IPS-11a (cell line): ENCODE measurements around the gene SDK2.

Source experiments
- H3K4me3 ChIP-seq: one replicate; pipeline ENCODE4 v1.5.1; 2013; ENCODE audit warnings: low read depth, low read length, control low read depth

SDK2 gene

DNA sequence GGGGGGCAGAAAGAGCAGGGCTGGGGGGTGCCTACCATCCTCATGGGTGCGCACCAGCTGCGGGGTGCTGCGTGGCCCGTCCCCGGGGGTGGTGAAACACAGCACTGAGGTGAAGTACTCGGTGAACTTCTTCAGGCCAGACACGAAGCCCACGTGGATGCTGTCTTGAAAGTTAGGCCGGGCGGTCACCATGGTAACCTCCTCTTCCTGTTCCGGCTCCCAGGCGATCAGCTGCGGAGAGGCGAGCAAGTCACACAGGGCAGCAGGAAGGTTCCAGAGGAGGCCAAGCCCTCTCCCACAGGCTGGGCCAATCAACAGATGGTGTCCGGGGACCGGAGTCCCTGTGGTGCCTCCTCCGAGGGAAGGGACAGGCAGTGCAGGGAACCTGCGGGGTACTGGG, 242.3 kb downstream of the SDK2 start:
- no peak overlapping the region for H3K4me3 ChIP-seq

DNA sequence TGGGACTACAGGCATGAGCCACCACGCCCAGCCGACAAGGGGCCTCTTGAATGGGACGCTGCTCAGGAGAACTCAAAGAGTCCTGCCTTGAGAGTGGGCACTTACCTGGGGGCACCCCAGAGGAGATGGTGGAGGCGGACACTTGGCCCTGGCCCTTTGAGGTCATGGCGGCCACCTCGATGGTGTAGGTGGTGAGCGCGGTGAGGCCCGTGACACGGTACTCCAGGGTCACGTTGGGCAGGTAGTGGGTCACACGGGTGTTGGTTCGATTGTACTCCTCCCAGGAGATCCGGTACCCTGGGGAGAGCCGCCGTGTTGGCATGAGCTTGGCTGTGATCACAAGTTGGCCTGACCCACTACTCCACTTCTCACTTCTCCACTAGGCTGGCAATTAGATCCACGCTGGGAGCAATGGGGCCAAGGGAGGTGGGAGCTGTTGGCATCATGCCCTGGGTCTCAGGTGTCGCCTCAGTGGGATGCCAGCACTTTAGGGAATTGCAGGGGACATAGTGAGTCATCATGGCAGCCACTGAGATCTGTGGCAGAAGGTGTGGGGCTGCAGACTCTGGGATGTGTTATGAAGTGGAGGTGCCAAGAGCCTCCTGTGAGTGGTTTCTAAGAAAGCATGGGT, 243.2 kb downstream of the SDK2 start:
- H3K4me3 ChIP-seq: no peak overlapping the region

DNA sequence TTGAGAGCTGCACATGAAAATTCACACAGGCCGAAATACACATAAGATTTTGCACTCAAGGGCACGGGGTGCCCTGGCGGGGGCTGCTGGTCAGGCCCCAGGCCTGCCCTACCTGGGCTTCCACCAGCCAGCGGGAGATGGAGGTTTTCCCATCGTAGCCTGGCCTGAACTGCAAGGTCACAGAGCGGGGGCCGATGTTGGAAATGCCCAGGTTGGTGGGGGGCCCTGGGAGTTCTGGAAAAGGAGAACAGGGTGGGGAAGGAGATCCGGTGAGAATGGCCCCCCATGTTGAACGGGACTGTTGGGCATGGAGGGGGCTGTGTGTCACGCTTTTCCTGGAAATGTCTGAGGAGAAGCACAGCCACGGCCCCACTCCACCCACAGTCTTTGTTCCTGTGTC, 245.2 kb downstream of the SDK2 start:
- no peak overlapping the region for H3K4me3 ChIP-seq

DNA sequence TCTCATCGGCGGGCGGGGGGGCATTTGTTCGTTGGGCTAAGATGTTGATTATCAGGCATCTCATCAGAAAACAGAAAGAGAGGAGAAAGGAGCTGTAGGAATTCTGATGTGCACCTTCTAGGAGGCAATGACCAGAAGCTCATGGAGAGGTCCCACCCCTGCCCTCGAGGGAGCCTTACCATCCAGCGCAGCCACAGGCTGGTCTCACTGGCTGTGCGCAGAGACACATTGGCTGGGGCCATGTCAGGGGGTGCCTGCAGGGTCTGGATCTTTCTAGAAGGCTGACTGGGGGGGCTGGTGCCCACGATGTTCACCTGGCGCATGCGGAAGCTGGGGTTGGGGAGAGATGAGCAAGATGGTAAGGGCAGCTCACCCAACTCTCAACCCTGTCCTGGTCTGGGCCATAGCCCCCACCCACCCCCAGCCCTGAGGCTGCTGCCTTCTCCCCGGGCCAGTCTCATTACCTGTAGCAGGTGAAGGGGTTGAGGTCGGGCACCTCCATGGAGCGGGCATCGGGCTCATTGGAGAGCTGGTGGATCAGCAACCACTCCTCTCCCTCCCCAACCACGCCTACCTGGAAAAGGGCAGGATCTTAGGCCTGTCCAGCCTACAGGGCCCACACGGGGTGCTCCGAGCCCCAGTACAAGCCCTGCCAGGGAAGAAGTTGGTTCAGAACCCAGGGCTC, 246.2 kb downstream of the SDK2 start:
- H3K4me3 ChIP-seq: no peak overlapping the region

DNA sequence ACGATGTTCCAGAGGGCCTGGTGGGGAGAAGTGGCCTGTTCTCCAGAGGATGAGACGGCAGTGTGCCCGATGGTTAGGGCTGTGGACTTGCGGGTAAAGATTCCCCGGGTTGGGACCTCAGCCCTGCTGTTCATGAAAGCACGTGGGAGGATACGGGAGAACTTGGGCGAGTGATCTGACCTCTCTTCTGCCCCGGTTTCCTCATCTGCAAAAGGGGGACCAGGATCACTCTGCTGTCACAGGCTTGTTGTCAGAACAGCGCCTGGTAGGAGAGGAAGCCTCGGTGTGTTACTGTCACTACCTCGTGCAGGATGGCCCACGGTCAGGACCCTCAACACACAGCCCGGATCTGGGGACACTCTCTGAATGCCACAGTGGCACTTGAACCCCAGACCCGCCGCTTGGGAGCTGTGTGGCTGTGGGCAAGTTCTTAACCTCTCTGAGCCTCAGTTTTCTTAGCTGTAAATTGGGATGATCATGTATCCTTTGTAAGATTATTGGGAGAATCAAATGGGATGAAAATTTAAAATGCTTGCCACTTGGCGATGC, 246.9 kb downstream of the SDK2 start:
- no peak overlapping the region for H3K4me3 ChIP-seq

DNA sequence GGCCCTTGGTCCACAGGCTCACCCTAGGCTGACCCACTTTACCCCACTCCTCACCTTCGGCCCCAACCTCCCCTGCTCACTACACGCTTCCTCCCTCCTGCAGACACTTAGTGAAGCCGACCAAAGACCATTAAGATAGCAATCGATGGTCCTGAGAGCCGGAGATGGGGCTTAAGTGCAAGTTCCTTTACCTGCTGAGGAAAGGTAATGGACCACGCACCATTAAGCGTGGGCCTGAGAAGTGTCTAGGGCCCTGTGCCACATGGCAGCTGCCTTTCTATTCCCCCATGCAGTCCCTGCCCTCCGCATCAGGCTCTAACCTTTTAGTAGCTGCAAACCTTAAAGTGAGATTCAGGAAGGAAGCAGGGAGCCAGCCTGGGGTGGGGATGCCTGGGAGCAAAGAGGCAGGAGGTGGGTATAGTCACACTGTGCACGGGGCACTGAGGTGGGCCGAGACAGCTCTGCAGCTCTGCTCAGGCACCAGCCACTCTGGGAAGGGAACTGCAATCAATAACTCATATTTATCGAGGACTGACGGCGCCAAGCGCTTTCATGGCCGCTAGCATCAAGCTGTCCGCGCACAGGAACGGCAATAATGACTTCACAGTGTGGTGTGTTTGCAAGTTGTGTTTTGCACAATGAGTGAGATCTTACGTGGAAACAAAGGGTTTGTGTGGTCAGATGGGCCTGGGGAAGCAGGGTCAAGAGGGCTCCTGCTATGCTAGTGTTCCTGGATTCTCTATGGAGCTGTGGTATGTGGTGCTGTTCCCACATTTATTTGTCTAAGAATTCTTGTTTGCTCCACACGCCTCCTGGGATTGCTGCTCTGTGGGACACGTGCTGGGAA, 247.6 kb downstream of the SDK2 start:
- H3K4me3 ChIP-seq: no peak overlapping the region

DNA sequence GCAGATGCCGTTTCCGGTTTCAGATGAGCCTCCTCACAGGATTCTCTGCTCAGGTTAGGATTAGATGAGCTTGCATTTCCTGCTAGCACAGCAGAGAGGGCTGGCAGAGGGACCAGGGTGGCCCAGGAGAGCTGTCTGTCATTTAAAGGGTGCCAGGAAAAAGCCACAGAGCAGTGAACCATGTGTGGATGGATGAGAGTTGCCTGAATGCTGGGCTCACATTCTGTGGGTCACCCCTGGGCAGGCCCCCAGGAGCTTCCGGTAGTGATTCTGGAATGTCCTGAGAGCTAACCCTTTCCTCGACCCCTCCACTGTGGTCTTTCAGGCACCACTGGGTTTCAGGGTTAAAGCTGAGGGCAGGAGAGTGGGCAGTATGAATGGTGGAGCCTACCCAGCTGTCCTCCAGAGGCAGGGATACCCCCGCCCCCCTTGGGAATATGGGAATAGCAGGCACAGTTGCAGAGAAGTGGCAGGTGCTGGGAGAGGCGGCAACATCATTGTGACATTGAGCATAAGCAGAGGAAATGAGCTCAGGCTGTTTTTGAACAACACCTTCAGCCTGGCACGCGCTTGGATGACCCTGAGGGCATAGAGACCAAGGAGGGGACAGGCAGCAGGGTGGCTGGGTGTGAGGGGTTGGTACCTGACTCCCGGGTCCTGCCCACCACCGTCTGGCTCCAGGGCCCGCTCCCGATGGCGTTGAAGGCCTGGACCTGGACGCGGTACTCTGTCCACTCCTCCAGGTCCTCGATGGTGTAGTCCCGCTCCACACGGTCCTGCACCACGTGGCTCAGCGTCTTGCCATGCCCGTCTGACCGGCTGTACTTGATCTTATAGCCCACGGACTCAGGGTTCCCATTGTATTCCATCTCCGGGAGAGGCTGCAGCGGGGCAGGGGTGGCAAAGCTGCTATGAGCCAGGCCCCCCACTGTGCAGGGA, 249.5 kb downstream of the SDK2 start:
- H3K4me3 ChIP-seq: no peak overlapping the region

DNA sequence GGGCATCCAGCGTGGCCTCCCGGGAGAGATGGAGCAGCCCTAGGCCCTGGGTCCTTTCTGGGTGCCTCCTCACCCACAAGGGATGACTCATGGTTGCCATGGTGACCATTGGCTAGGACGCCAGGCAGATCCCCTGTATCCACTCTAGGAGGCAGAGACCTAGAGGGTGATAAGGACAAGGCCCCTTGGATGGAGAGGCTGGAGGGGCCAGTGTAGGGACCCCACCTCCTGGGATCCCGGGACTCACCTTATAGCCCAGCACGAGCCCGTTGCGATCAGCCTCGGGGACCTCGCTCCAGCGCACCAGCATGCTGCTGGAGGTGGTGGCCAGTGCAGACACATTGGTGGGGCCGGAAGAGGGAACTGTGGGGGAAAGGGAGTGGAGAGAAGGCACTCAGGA, 250.3 kb downstream of the SDK2 start:
- no peak overlapping the region for H3K4me3 ChIP-seq

DNA sequence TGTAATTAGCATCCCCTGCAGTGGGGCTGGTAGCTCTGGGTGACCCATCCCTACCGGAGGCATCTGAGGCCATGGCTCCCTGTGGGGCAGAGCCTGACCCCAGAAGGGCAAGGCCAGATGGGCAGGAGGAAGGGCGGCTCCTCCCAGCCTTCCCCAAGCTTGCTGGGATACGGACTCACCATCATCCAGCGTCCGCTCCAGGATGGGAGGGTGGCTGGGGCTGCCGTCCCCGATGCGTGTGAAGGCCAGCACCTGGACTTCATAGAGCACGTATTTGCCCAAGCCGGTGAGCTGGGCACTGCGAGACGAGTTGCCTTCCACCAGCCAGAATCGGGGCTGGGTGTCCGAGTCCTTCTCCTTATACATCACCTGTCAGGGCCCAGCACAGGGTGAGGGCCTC, 250.9 kb downstream of the SDK2 start:
- H3K4me3 ChIP-seq: no peak overlapping the region

DNA sequence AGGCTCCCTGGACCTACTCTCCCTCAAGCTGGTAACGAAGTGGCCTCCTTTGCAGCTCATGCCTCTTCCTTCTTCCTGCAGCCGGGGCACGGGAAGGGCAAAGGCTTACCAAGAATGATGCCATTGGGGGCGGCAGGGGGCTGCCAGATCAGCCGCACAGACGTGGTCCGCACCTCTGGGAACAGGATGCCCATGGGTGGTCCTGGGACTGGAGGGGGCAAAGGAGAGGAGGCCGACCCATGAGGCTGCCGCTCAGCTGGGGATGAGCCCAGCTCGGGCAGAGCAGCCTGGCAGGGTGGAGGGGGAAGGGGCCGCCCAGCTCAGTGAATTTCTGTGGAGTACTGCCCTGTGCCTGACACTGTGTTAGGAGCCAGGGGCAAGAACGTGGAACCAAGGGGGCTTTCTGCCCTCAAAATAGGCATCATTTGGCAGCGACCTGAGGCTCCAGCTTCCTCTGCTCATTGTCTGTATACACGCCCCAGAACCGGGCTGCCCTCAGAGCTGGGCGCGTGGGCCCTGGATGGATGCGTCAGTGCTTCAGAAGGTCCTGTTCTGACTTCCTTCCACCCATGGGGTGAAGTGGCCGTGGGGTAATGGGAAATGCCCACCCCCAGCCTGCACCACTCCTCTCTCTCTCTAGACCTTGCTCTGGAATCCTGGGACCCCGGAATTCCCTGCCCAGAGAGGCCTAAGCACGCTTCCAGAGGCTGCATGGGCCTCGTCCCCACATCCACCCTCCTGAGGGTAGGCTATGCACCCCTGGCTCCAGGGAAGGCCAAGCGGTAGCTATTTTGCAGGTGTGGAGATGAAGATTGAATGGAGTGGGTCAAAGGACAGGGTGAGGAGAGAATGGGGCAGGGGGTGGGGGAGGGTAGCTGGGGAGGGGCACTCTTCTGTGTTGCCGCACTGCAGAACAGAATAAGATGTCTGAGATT, 252.6 kb downstream of the SDK2 start:
- H3K4me3 ChIP-seq: no peak overlapping the region

DNA sequence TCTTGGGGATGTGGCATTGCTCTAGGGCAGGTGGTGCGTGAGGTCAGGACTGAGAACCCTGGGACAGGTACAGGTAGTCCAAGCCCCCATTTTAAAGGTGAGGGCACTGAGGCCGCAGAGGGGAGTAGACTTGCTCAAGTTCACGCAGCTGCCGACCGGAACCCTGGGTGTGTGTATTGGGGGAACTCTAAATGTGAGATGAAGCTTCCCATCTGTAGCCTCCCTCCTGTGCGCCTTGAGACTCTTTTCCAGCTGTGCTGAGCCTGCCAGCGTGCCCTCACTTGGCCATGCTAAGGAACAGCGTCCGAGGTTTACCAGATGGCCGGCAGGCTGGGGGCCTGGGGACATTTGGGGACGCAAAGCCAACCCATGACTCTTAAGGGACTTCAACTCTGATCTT, 253.4 kb downstream of the SDK2 start:
- no peak overlapping the region for H3K4me3 ChIP-seq

DNA sequence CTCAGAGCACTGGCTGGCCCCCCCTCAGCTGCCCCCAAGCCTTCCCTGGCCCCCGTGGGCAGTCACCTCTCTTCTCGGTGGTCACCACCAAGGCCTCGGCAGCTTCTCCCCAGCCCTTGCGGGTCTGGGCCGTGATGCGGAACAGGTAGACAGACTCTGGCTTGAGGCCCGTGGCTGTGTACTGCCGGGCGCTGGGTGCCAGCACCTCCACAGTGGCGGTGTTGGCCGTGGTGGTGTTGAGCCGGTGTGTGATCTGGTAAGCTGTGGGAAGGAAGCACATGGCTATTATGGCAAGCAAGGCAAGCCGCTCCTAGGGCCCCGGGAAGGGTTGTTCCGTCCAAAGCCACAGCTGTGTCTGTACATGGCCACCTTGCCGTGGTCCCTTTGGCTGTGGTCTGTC, 254.0 kb downstream of the SDK2 start:
- H3K4me3 ChIP-seq: no peak overlapping the region

DNA sequence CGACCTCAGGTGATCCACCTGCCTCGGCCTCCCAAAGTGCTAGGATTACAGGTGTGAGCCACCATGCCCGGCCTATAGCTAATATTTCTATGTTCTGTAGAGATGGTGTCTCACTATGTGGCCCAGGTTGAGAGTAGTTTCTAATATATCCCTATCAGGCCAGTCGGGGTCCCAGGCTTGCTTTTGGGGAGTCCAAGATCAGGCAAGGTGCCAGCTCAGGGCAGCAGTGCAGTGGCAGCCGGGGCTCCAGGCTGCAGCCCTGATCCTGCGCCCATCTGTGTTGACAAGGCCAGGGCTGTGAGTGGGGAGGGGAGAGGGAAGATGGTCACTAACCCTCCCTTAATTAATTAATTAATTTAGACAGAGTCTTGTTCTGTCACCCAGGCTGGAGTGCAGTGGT, 254.8 kb downstream of the SDK2 start:
- no peak overlapping the region for H3K4me3 ChIP-seq

DNA sequence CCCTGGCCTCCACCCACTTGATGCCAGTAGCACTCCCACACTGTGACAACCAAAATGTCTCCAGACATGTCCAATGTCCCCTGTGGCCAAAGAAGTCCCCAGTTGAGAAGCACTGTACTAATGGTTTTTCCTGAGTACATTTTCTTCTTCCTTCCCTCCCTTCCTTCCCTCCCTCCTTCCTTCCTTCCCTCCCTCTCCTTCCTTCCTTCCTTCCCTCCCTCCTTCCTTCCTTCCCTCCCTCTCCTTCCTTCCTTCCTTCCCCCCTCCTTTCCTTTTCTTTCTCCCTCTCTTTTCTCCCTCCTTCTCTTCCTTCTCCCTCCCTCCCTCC, 255.7 kb downstream of the SDK2 start:
- no peak overlapping the region for H3K4me3 ChIP-seq

DNA sequence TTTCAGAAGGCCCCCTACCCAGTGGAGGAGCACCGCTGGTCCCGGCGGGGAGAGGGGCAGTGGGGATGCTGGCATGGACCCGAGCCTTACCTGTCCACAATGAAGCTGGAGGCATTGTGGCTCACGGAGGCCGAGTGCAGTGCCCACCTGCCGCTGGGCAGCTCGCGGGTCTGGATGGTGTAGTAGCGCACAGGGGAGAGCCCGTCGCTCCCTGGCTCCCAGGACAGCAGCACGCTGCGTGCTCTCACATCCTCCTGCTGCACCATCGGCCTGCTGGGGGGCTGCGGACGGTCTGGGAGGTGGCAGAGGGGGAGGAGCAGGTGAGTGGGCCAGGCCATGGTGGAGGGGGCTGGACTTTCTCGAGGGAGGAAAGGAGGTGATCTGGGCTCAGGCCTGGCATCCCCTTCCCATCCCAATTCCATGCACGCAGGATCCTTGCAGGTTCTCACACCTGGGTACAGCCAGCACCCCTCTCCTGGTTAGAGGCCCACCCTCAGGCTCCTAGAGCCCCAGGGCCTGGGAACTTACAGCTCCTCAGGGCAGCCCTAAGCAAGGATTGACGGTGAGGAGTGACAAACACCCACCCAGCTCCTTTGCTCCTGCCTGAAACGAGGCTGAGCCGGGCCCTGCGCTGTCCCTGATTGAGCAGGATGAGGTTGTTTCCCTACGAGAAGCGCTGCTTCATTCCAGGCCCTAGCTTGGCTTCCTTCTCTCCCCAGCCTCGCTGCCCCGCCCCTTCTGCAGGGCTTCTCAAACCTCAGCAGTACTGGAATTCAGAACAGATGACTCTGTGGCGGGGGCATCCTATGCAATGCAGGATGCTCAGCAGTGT, 256.3 kb downstream of the SDK2 start:
- no peak overlapping the region for H3K4me3 ChIP-seq

DNA sequence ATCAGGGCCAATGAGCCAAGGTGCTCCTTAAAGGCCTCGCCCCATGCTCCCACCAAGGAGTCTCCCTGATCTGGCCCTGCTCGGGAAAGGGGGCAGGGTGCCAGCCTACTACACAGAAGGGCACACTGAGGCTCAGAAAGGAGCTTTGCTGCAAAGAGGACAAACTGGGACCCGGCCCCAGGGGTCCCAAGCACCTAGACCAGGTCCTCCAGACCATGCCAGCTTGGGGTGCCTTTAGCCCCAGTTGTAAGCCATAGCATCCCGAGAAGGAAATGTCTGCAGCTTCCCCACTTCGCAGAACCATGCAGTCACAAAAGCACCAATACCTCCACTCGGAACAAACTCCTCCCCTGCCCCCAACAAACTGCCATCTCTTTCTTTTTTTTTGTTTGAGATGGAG, 257.7 kb downstream of the SDK2 start:
- H3K4me3 ChIP-seq: no peak overlapping the region

DNA sequence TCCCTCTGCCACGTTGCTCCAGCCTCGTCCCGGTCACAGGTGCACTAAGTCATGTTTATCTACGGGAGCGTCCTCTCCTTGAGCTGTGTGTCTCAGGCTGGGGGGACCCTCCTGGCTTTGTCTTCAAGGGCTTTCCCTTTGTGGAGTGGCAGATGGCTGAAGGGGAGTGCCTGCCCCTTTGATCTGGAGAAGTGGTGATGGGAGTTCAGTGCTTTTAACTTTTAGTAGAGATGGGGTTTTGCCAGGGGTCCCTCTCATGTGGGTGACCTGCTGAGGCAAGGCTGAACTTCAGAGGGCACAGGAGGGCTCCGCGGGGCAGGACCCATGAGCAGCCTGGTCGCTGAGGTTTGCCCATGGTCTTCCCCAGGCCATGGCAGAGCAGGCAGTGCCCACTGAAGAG, 259.3 kb downstream of the SDK2 start:
- no peak overlapping the region for H3K4me3 ChIP-seq

DNA sequence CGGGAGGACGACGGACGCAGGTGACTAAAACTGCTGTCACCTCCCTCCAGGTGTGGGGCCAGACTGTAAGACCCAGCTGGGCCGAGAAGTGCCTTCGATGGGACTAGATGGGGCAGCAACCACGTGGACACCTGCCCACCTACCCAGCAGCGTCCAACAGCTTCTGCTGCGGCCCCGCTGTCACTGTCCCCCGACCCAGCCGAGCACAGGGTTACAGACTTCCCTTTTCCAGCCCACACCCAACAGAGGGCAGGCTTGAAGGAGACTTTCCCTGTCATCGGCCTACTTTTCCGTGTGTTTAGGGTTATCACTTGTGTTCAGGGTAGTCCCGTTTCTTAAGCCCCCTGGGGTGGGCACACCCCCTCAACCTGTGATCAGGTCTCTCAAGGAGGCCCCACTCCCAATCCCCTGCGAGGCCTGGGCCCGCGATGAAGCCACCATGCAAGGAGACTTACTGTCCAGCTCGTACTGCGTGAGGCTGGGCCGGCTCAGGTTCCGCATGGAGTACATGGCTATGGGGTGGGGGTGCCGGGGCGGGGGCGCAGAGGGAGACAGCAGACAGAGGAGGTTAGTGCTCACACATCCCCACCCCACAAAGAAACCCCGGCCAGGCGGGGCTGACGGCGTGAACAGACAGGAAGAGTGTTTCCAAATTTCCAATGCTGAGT, 263.7 kb downstream of the SDK2 start:
- no peak overlapping the region for H3K4me3 ChIP-seq
